SK-N-MC (cell line): ENCODE data around the gene NNT.
"Not testable (repeated sequence)": the region's sequence is repeated elsewhere in the genome, so short reads cannot be mapped to it uniquely, and the experiment has no call there.

Experiments used
- EZH2 ChIP-seq: fragments of 200-600 bp; sonication (generic); IDR thresholded peaks from one replicate; pipeline ENCODE4 v1.6.1; 2017; ENCODE audit warnings: antibody characterized with exemption
- FOXP2 ChIP-seq: optimal IDR thresholded peaks from 2 replicates; pipeline ENCODE3; 2011; ENCODE audit warnings: mild to moderate bottlenecking, moderate library complexity; ENCODE audit not compliant: insufficient read depth; ENCODE audit errors: extremely low read length, control extremely low read depth
- POLR2AphosphoS5 ChIP-seq: IDR thresholded peaks from 2 replicates; pipeline ENCODE4 v1.6.1; 2012; ENCODE audit warnings: mild to moderate bottlenecking, low read depth, low read length, borderline replicate concordance

GRCh38 chr5:43666728-43667127 is 63.7 kb downstream of the NNT start:
- not testable (repeated sequence) for TF ChIP-seq POLR2AphosphoS5, EZH2, FOXP2
